DOHH2 (cell line): ENCODE results near the gene SCAMP1.

Source experiments
- EZH2phosphoT487 ChIP-seq: fragments of 200-600 bp; sonication (generic); IDR thresholded peaks from 2 replicates; pipeline ENCODE4 v1.6.1; 2017; ENCODE audit warnings: borderline replicate concordance, mild to moderate bottlenecking, antibody characterized with exemption, low read length, moderate library complexity, mixed read lengths
- TF ChIP-seq, protein P1 (sequence below): fragments of 200-600 bp; sonication (generic); IDR thresholded peaks from one replicate; pipeline ENCODE4 v1.5.1; 2014; ENCODE audit warnings: antibody characterized with exemption, mild to moderate bottlenecking, low read depth, low read length; ENCODE audit not compliant: poor library complexity, severe bottlenecking

DNA sequence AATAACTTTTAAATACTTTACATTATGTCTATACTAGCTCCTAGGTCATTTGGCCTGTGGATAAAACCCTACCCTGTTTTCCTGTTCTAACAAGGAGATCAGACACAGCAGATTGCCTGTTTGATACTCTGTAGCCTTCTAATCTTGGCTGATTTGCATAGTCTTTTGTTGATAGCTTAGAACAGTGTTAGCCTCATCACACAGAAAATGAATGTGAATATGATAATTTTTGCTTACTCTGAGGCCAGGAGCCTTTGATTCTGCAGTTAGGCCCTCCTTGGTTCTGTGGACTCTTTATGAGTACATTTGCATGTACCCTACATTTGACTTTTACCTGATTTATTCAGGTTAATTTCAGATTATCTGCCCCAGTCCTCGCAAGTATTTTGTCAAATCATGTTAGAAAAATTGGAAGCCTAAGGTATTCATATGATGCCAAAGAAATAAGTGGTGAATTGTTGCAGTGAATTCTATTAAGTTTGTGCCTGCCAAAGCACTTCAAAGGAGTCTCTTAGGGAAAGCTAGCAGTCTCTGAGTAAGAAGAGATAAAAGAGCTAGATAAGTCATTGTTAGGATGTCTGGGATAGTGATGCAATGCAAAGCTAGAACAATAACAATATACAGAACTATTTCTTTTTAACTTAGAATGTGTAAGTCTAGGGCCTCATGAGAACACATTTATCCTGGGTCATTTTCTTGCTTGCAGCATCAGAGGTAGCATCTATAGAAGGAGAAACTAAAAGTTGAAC lies 56.4 kb downstream of the SCAMP1 start:
- TF ChIP-seq, protein P1, sequence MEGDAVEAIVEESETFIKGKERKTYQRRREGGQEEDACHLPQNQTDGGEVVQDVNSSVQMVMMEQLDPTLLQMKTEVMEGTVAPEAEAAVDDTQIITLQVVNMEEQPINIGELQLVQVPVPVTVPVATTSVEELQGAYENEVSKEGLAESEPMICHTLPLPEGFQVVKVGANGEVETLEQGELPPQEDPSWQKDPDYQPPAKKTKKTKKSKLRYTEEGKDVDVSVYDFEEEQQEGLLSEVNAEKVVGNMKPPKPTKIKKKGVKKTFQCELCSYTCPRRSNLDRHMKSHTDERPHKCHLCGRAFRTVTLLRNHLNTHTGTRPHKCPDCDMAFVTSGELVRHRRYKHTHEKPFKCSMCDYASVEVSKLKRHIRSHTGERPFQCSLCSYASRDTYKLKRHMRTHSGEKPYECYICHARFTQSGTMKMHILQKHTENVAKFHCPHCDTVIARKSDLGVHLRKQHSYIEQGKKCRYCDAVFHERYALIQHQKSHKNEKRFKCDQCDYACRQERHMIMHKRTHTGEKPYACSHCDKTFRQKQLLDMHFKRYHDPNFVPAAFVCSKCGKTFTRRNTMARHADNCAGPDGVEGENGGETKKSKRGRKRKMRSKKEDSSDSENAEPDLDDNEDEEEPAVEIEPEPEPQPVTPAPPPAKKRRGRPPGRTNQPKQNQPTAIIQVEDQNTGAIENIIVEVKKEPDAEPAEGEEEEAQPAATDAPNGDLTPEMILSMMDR: no peak
- TF ChIP-seq EZH2phosphoT487: no peak
